ENCODE results near the gene ADAM23. TPM values are rescaled to one million over a fixed set of nuclear protein-coding genes. Genes with fewer than 3 reads are reported as not detected.

The ADAM23 gene
- total RNA-seq, 1 donor from 2014 or later: 61.2 TPM

- Histone ChIP-seq H3K9me3 (replicated peaks) (no peaks in the 10 kb centered on the region), H3K36me3 (no peaks in the 10 kb centered on the region), H3K27ac (replicated peaks) (no peak overlapping the region), H3K4me1 (no peaks in the 10 kb centered on the region), H3K27me3 (ENCODE audit: low read depth) (peaks cover 6% of the 10 kb centered on the region), H3K4me3 (no peak overlapping the region)
- TF ChIP-seq CTCF (IDR thresholded peaks at IDR 0.05; ENCODE audit: borderline replicate concordance): no peak
- intact Hi-C loops (cut with micrococcal nuclease): no loop called here
- no peak for DNase-seq
Measured at GRCh38 chr2:206626108-206626507, 182.8 kb downstream of the ADAM23 start.

GRCh38 chr2:206627632-206628031 lies 184.3 kb downstream of the ADAM23 start:
- H3K36me3 ChIP-seq: no peaks in the 10 kb centered on the region
- no peaks in the 10 kb centered on the region for H3K4me1 ChIP-seq
- DNase-seq: no peak
- H3K27ac ChIP-seq (replicated peaks): no peak overlapping the region
- intact Hi-C loops (cut with micrococcal nuclease): no loop called here
- no peak overlapping the region for H3K4me3 ChIP-seq
- H3K27me3 ChIP-seq (ENCODE audit: low read depth): peaks cover 6% of the 10 kb centered on the region
- no peaks in the 10 kb centered on the region for H3K9me3 ChIP-seq (replicated peaks)
- TF ChIP-seq CTCF (IDR thresholded peaks at IDR 0.05; ENCODE audit: borderline replicate concordance): no peak

GRCh38 chr2:206631340-206631739 lies 188.0 kb downstream of the ADAM23 start:
- Histone ChIP-seq H3K27ac (replicated peaks) (no peak overlapping the region), H3K36me3 (no peaks in the 10 kb centered on the region), H3K9me3 (replicated peaks) (no peaks in the 10 kb centered on the region), H3K4me3 (no peak overlapping the region), H3K4me1 (no peaks in the 10 kb centered on the region), H3K27me3 (ENCODE audit: low read depth) (peaks cover 6% of the 10 kb centered on the region)
- intact Hi-C loops (cut with micrococcal nuclease): no loop called here
- no peak for DNase-seq
- TF ChIP-seq CTCF (IDR thresholded peaks at IDR 0.05; ENCODE audit: borderline replicate concordance): no peak

GRCh38 chr2:206635015-206635414 lies 191.7 kb downstream of the ADAM23 start:
- no peaks in the 10 kb centered on the region for H3K4me1 ChIP-seq
- no peak for DNase-seq
- peaks cover 16% of the 10 kb centered on the region for H3K27me3 ChIP-seq (ENCODE audit: low read depth)
- no peak for TF ChIP-seq CTCF (IDR thresholded peaks at IDR 0.05; ENCODE audit: borderline replicate concordance)
- H3K9me3 ChIP-seq (replicated peaks): no peaks in the 10 kb centered on the region
- H3K36me3 ChIP-seq: no peaks in the 10 kb centered on the region
- H3K4me3 ChIP-seq: no peak overlapping the region
- intact Hi-C loops (cut with micrococcal nuclease): no loop called here
- H3K27ac ChIP-seq (replicated peaks): no peak overlapping the region

- intact Hi-C loops (cut with micrococcal nuclease): no loop called here
- H3K4me3 ChIP-seq: no peak overlapping the region
- no peak overlapping the region for H3K27ac ChIP-seq (replicated peaks)
- H3K36me3 ChIP-seq: no peaks in the 10 kb centered on the region
- no peaks in the 10 kb centered on the region for H3K9me3 ChIP-seq (replicated peaks)
- peaks cover 7% of the 10 kb centered on the region for H3K4me1 ChIP-seq
- no peak for TF ChIP-seq CTCF (IDR thresholded peaks at IDR 0.05; ENCODE audit: borderline replicate concordance)
- DNase-seq: no peak
- peaks cover 55% of the 10 kb centered on the region for H3K27me3 ChIP-seq (ENCODE audit: low read depth)
Measured at GRCh38 chr2:206639636-206640035, 196.3 kb downstream of the ADAM23 start.

GRCh38 chr2:206641226-206641625 lies 197.9 kb downstream of the ADAM23 start:
- no peak for TF ChIP-seq CTCF (IDR thresholded peaks at IDR 0.05; ENCODE audit: borderline replicate concordance)
- Histone ChIP-seq H3K36me3 (no peaks in the 10 kb centered on the region), H3K27me3 (ENCODE audit: low read depth) (peaks cover 71% of the 10 kb centered on the region), H3K4me1 (peaks cover 7% of the 10 kb centered on the region), H3K9me3 (replicated peaks) (no peaks in the 10 kb centered on the region), H3K27ac (replicated peaks) (no peak overlapping the region), H3K4me3 (no peak overlapping the region)
- no peak for DNase-seq
- intact Hi-C loops (cut with micrococcal nuclease): no loop called here

Data from left ventricle myocardium inferior (tissue), 1 donor.